HG02884 (cell line): Measurements from ENCODE around the gene UBE2M.
"Not testable (repeated sequence)": the region's sequence is repeated elsewhere in the genome, so short reads cannot be mapped to it uniquely, and the experiment has no call there.

ENCODE experiments used
- ATAC-seq: cut with Tn5 transposase; IDR thresholded peaks from one replicate; pipeline ENCODE4 v1.9.1; 2021; ENCODE audit warnings: mild to moderate bottlenecking, moderate library complexity; ENCODE audit not compliant: unreplicated experiment

Gene UBE2M

DNA sequence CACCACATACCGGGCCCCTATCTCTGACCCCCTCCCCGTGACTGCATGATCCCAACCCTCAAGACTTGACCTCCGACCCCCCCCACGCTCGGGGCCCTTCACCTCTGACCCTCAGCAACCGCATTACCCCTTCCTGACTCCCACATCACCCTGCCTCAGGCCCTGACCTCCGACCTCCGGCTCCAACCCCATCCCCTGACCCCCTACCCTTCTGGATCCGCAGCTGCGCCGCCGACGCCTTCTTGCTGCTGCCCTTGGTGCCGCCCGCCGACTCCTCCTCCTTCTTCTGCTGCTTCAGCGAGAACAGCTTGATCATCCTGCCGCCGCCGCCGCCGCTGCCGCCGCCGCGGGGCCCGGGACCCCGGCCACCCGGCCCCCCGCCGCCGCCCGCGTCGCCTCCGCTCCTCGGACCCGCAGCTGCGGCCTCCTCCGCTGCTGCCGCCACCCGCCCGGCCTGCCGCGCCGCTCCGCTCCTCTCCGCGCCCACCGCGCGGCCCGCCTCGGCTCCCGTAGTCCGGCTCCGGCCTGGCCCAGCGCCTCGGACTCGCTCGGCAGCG is at the start of gene UBE2M:
Gene UBE2M (minus strand): TSS at position 546 of the 557 bp plus-strand sequence. CDS start 230 bp downstream, at position 316.
- ATAC-seq: peak; percentile 4

DNA sequence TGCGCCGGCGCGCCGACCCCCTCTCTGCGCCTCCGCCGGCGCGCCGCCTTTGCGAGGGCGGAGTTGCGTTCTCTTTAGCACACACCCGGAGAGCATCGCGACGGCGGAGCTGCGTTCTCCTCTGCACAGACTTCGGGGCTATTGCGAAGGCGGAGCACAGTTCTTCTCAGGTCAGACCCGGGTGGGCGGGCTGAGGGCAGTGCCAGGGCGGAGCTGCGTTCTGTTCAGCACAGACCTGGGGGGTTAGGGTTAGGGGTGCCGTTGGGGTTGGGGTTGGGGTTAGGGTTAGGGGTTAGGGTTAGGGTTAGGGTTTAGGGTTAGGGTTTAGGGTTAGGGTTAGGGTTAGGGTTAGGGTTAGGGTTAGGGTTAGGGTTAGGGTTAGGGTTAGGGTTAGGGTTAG is 48.8 kb upstream of the UBE2M start:
- ATAC-seq: not testable (repeated sequence)

DNA sequence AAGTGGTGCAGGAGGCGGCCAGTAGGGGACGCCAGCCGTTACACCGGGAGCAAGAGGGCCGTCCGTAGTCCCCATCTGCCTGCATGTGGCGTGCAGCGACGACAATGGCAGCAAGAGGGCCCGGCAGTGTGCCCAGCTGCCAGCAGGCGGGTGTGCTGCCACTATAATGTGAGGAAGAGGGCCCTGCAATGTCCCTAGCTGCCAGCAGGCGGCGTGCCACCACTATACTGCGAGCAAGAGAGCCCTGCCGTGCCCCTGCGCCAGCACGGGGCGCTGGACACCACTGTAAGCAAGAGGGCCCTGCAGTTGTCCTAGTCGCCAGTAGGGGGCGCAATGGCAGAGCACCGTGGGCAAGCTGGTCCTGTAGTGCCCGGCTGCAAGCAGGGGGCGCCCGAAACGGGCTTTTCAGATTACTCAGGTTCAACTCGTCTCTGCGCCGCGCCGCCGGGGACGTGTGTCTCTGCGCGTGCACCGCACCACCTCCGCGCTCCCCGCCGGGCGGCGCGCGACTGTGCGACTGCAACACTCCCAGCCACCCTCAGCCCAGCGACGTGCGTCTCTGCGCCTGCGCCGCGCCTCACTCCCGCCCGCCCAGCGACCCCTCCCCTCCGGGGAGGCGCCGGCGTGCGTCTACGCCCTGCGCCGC is 48.0 kb upstream of the UBE2M start:
- ATAC-seq: not testable (repeated sequence)

DNA sequence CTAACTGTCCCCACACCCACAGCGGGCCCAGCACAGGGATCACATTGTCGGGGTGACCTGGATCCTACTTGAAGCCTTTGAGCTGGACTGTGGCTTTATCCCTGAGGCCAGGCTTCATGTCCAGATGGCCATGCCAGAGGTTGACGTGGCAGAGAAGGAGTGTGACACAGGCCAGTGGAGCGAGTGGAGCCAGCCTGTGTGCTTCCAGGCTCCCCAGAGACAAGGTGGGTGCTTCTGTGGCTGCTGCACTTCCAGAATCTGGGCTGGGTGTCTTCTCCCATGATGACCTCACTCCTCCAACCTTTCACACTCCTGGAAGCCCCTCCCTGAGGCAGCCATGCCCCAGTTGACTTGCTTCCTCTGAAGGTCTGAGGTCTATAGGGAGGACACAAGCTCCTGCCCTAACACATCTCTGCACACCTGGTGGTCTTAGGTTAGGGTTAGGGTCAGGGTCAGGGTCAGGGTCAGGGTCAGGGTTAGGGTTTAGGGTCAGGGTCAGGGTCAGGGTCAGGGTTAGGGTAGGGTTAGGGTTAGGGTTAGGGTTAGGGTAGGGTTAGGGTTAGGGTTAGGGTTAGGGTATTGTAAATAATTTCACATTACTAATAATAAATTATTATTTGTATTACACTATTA is 27.8 kb upstream of the UBE2M start:
- no peak for ATAC-seq

DNA sequence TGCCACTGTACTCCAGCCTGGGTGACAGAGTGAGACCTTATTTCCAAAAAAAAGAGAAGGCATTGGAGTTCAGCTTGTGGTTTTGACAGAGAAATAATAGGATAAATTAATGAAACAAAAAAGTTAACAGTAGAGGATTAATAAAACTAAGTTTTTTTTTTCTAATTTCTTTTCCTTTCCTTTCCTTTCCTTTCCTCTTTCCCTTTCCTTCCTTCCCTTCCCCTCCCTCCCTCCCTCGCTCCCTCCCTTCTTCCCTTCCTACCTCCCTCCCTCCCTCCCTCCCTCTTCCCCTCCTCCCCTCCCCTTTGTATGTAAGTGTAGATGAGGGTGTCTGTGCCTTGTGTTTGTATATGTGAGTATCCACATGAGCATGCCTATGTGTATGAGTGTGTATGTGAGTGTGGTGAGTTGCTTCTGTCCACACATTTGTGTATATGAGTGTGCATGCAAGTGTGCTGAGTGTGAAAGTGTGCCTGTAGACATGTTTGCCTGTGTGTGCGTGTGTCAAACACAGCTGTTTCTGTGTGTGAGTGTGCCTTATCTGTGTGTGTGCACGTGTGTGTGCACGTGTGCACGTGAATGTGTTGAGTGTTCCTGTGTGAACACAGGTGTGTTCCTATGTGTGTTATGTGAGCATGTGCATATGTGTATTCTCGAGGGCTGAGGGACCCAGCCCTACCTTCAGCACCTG is 27.2 kb upstream of the UBE2M start:
- ATAC-seq: no peak

DNA sequence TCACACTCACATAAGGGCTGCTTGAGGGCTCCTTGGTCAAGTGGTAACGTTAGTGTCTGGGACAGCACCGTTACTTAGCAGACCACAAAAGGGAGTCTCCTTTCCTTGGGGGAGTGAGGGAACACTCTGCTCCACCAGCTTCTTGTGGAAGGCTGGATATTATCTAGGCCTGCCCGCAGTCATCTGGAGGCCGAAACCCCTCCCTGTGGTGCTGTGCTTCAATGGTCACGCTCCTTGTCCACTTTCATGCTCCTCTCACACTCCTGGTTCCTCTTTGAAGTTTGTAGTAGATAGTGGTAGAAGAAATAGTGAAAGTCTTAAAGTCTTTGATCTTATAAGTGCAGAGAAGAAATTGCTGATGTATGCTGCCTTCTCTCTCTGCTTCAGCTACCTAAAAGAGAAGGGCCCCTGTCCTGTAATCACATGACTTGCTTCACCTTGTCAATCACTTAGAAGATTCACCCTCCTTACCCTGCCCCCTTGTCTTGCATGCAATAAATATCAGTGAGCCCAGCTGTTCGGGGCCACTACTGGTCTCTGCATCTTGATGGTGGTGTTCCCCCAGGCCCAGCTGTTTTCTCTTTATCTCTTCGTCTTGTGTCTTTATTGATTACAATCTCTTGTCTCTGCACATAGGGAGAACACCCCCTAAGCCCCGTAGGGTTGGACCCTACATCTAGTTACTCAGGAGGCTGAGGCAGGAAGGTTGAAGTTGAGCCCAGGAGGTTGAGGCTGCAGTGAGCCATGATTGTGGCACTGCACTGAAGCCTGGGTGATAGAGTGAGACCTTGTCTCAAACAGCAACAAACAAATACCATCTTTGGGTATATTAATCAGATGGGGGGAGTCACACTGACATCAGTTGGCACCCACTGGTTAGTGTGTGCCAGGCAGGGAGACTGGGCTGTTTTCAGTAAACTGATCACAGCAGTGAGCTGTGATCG is 26.4 kb upstream of the UBE2M start:
- no peak for ATAC-seq

DNA sequence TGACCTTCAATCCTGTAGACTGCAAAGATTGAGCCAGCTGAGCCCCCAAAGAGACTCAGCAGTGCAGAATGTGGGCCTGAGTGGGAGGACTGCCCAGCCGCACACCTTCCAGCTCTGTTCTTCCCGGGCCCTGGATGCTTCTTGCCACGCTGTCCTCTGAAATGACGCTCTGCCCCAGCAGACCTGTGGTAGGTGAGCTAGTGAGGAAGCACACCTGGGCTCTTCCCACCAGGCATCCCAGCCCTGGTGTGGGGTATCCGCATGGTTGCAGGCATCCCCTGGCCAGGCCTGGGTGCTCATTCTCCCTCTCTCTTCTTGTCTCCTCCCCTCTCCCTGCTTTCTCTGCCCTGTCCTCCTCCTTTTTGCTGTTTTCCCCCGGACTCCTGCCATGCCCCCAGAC is 24.6 kb upstream of the UBE2M start:
- ATAC-seq: no peak

DNA sequence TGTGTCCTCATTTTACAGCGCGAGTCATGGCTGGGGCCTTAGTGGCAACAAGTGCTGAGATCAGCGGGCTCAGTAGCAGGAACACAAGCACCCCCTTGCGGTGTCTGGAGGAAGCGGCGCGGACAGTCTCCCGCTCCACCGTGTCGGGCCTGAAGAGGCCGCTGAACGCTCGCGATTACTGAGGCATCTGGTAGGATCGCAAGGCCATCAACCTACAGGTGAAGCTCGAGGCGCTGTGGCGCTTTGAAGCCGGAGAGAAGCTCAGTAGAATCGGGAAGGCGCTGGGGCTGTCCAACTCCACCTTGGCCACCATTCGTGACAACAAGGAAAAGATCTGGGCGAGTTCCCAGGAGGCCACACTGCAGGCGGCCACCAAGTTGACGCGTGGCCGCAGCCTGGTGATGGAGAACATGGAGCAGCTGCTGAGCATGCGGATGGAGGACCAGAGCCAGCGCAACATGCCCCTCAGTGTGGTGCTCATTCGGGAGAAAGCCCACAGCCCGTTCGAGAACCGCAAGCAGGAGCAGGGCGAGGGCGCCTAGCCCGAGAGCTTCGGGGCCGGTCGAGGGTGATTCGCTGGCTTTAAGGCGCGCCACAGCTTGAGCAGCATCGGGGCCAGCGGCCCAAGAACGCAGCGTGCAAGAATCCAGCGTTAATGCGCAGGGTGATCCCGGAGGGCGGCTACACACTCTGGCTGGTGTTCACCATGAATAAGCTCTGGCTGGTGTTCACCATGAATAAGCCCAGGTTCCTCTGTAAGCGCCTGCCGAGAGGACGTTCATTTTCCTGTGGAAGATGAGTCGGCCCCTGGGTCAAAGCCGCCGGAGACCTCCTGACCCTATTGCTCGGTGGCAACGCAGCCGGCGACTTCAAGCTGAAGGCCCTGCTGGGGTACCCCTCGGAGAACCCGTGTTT is 23.1 kb upstream of the UBE2M start:
- ATAC-seq: peak; percentile 54

DNA sequence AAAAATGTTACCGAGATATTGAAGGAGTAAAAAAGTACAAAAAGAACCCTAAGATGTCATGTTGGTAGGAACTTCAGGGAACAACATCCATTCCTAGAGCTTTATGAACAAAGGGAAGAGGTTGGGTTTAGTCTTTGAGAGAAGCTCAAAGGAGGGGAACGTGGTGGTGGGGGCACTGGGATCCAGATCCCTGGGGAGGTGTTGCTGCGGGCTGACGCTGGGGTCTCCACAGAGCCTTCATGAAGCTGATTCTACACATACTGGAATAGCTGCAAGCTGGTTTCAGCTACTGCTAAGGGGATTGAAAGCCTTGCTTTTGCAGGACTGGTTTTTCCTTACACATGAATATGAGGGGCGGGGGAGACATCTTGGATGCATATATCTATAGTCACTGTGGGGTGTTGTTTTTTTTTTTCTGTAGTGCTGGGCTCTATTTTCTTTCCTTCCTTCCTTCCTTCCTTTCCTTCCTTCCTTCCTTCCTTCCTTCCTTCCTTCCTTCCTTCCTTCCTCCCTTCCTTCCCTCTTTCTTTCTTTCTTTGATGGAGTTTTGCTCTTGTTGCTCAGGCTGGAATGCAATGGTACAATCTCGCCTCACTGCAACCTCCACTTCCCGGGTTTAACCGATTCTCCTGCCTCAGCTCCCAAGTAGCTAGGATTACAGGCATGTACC is 21.2 kb upstream of the UBE2M start:
- ATAC-seq: no peak

DNA sequence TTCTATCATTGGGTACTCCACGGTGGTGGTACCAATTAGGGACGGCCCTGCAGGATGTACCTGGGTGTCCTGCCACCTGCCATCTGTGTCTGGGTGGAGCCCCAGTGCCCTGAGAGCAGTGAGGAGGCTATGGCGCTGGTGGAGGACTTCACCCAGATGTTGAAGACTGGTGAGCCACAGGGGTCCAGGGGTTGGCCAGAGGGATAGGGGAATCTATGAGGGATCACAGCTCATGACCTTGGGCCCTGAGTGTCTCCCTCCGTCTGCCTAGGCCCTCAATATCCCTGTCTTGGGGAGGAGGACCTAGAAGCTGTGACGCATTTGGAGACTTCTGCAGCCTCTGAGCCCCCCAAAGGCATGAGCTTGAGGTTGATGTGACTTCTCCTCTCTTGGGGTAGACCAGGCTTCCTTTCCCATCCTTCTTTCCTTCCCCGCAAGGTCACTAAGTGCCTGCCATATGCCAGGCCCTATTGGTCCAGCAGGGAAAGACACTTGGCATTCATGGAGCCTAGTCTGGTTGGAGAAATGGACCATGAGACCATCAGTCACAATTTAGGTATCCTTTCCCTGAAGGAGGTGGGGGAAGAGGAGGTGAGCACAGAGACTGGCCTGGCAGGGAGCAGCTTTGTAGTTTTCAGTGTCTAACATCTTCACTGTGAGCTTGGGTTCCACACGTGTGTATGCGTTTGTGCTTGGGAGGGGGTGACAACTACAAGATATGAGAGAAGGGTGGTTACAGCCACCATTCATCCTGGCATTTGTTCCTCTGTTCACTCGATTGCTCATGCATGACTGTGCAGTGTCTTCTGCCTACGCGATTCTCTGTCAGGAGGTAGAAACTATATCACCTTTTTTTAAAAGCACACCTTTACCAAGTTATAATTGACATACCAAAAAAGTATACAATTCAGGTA is 19.9 kb upstream of the UBE2M start:
- ATAC-seq: no peak

DNA sequence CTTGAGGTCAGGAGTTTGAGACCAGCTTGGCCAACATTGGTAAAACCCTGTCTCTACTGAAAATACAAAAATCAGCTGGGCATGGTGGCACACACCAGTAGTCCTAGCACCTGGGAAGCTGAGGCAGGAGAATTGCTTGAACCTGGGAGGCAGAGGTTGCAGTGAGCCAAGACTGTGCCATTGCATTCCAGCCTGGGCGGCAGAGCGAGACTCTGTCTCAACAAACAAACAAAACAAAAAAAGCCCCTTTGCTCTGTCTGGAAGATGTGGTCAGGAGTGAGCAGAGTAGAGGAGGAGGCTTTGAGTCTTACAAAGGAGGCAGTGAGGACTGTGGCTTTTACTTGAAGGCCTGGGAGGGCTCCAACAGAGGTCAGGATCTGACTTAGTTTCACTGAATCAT is 19.2 kb upstream of the UBE2M start:
- ATAC-seq: not testable (repeated sequence)

DNA sequence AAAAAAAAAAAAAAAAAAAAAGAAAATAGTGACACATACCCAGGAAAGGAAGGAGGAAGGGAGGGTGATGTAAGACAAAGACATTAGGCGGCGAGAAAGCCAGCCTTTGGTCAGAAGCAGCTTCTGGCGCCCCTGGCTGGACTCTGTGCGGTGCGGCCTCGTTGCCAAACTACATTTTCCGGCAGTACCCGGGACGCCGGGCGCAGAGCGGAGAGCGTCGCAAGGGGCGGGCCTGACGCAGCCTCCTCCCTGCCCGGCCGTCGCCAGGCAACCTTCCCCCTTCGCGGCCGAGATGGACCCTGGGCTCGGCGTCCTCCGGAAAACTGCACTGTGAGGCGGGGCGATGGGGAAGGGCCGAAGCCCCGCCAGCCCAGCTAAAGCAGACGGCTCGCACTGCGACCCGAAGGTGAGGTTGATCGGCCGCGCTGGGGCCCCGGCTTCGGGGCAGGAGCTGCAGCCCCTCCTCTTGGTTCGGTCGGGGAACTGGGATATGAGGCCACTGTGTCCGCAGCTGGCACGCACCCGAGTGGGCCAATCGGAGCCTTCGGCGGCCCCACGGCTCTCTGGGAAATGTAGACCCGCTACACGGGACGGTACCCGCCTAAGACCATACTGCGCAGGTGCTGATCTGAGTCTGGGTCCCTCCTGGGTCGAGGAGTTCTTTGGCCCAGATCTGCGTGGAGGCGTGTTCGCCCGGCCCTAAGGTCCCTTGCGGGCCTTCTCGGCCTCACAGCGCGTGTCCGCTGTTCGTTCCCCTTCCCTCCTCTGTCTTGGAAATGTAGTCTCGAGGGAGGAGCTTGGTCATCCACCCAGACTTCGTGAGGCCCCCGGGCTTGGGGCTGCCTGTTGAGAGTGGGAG is 17.0 kb upstream of the UBE2M start:
- ATAC-seq: peak; percentile 37

DNA sequence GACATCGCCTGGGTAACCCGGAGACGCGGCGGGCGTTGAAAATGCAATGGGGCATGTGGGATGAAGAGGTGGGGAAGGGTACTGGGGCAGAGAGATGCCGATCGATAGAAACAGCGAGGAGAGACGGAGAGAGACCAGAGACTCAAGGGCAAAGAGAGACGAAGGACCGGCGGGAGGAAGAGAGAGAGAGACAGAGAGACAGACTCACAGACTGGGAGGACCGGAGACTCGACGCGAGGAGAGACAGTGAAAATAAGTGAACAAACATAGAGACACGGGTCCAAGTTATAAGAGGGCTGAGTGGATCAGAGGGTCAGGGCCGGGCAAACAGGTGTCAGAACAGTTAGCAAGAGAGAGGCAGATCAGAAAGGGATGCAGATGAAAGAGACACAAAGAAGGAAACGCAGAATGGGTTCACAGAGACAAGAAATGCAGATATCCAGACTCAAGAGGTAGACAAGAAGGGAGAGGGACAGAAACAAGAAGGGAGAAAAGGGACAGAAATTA is 15.3 kb upstream of the UBE2M start:
- no peak for ATAC-seq

DNA sequence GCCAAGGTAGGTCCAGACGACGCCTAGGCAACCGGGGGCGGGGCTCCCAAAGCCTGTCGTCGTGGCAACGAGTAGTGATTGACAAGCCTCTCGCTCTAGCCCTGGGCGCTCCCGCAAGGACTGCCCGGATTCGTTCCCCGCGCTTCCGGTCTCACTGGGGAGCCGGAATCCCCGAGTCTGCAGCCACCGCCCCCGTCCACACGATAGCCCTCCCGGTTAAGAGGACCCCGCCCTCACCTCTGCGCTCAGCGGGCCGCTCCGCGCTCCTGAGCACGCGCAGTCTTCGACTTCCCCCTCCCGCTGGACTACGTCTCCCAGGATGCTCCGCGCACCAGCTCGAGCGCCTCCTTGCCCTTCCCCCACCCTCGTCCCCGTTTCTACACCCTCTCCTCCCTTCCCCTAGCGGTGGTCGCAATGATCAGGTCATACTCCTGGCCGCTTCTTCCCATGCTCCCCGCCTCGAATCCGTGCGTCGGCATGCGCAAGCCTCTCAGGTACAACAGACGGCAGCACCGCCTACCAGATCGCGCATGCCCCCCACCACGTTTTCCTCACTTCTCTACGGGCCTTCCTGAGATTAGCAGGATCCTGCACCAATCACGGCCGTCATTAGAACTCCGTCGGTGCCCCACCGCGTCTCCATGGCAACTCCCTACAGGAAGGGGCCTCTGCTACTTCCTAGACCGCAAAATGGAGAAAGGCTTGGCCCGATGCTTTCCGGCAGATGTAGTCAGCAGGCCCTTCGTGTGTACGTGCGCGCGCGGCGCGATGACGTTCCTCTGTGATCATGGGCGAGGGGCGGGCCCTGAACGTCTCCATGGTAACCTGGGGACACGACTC is 14.6 kb upstream of the UBE2M start, which contains the start of gene MZF1:
Gene MZF1 (minus strand): TSS at position 518 of the 840 bp plus-strand sequence. CDS start 1,946 bp downstream, outside the sequence.
- ATAC-seq: peak; percentile 46

DNA sequence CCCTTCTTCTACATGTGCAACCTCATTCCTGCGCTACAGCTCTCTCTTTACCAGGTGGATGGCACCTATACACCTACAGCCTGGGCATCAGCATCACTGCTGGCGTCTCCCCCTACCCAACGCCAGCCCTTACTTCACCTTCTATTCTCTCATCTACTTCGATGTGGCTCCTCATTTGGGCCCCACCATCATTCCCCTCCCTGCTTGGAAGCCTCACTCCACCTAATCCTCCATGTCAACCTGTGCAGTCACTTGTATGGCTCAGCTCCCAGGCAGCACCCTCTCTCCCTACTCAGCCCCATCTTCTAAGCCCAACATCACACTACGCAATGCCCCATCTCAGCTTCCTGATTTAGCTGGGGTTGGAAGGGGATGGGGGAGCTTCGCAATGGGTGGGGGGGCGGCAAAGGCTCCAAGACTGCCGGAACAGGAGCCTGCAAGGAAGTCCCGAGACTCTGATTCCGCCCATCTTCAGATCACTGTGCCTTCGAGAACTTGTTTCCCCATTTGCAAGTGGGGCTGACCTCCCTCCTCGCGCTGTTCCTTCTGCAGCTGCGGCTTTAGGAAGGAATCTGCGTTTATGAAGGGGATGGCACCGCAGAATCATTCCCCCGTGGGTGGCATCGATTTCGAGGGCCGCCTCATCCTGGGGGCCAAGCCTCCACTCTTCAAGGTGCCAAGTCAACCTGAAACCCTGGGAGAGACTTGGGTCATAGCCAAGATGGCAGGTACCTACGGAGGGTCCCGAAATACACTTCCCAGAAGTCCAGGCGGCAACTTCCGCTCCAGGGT is 13.8 kb upstream of the UBE2M start:
- no peak for ATAC-seq
